Stimulated activated CD4-positive, alpha-beta T cell treated with anti-CD3 and anti-CD28 coated beads, Interleukin-4, amount 100 ng/mL, for 4 hours (primary cell): ENCODE data around the gene RAD51B.

ENCODE experiments used
- DNase-seq, 2 experiments: peaks; one replicate each; pipeline ENCODE4 v3.0.0-alpha.2; 2020

RAD51B gene

DNA sequence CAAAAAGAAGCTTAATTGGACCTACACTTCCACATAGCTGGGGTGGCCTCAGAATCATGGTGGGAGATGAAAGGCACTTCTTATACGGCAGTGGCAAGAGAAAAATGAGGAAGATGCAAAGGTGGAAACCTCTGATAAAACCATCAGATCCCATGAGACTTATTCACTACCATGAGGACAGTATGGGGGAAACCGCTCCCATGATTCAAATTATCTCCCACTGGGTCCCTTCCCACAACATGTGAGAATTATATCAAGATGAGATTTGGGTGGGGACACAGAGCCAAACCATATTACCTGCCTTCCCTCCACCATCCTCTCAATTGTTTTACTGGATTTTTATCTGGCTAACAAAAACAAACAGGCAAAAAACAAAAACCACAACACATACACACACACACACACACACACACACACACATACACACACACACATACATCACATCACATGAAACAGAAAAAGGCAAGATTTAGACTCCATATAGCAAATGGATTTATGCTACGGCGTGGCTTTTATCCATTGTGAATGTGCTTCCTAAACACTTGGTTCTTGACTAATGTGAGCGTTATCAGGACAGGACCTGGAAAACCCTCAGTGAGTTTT, 906.6 kb downstream of the RAD51B start:
- DNase-seq = no peak

DNA sequence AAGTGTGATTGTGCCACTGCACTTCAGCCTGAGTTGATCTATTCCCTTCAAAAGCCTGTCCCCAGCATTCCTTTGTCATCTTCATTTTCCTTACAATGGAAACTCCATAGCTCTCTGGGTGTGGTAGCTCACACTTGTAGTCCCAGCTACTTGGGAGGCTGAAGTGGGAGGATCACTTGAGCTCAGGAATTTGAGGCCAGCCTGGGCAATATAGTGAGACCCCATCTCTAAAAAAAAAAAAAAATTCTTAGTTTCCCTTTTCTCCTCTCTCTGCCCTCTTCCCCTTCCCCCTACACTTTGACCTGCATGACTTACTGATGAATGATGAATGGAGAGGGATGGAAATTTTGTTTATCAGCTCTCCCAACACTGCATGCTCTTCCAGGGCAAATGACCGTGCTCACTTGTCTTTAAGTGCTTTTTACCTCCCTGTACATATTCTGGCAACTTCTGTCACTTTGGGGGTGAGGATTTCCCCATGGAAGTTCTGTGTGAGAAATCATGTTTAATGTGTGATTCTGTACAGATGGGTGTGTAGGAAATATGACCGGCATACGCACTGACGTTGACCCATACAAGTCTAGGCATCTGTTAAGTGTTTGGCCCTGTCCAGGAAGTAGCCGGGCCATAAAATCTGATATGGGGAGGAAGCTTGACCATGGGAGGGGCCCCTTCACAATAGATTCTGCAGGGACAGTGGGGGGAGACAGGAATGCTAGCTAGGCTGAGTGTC, 907.9 kb downstream of the RAD51B start:
- no peak for DNase-seq

DNA sequence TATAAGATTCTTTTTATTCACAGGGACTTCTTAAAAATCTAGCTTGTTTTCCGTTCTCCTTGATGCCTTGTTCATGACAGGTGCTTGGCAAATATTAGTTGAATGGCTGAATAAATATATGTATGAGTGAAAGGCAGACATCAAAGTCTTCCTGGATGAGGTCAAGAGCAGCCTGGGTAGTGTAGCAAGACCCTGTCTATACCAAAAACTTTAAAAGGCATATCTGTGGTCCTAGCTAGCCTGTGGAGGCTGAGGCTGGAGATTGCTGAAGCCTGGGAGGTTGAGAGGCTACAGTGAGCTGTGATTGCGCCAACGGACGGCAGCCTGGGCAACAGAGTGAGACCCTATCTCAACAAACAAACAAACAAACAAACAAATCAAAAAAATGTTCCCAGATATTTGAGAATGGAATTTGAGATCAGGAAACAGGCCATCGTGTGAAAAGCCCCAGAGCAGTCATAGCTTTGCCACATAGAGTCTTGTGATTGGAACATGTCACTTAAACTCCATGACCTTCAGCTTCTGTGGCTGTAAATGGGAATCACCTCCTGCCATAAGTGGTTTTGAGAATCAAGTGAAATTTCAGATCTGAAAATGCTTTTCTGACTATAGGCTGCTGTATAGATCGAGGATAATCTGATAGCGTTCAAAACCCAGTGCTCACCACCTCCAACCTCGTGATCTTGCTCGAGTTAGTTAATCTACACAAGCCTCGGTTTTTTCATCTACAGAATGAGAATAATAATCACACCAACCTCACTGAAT, 908.9 kb downstream of the RAD51B start:
- DNase-seq = no peak

DNA sequence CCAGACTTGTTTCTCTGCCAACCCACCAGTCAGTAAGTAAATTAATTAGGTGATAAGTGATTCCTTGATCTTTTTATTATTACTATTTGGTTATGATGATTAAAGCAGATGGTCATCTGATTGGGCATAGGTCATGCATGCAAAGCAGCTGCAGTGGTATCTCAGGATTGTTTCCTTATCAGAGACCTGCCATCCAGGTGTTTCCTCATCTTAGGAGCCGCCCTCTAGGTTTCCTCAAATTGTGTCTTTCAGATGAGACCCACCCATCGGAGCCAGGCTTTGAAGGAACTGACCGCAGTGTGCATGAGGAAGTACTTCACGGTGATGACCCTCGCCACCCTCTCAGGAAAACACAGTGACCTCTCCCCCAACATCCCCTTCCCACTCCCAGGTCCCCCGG, 910.0 kb downstream of the RAD51B start:
- DNase-seq = no peak

DNA sequence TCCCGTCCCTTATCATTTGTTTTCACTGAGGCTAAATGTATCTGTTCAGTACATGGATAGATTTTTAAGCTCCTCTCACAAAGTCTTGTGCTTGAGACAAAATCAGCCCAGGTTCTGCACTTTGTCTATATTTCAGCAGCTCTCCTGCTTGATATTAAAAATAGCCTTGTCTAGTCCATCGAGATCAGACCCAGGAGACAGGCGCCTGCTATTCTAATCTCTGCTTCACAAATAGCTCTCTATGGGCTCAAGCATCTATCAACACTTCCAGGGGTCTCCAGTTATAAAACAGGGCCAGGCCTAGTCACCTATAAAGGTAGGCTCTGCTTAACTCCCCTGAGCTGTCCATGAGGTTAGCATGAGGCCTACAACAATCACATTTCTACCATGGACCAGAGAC, 910.8 kb downstream of the RAD51B start:
- DNase-seq = no peak

DNA sequence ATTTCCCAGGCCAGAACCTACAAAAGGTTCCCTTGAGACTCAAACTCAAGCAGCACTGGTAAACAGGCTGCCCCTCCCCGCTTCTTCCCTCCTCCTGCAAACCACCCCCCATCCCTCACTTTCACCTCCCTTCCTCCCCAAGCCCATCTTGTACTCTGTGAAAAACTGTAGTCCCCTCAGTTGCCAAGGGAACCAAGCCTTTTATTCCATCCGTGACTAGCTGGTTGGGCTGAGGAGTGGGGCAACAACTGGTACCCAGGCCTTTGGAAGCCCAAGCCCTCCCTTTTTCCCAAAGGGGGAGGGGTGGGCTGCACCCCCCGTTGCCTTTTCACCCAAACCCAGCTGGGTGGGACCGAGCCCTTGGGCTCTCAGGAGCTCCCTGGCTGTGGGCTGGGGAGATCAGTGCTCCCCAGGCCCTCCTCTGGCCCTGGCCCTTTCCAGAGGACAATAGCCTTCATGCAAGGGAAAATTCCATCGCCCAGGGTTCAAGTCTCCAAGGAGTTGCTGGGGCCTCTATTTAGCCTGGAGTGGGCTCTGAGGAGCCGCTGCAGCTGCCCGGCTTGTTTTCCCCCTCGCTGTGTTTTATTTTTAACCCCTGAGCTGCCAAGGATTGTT, 911.3 kb downstream of the RAD51B start:
- no peak for DNase-seq

DNA sequence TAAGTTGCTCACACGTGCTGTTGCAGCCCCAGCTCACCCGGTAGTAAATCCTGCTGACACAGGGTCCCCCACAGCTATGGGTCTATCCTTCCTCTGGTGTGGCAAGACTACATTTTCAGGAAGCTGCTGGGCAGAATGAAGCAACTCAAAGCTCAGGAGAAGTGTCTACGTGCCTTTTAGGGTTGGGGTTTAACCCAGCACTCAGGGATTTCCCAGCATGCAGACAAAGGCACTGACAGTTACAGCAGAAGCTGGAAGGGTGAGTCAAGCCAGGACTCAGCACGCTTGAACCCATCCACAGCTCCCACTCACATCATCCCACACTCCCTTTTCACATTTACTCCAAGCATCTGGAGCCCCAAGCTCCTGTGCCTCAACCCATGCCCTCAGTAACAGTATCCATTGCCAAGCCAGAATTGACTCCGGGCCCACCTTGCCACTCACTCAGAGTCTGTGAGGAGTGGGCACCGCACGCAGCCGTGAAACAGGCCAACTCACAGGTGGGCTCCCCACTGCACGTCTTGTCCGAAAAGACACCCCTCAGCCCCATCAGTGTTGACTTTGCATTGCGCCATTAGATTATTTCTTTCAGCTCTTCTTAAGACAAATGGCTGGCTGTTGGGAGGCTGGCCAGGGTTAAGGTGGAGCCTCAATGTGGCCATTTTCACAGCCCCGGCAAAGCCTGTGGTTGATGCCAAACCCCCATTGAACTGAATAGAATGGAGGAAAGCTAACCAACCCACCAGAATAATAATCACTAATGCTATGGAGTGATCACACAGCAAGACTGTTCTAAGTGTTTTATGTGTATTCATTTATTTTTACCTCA, 913.7 kb downstream of the RAD51B start:
- DNase-seq = peak; percentile 9 to 16

DNA sequence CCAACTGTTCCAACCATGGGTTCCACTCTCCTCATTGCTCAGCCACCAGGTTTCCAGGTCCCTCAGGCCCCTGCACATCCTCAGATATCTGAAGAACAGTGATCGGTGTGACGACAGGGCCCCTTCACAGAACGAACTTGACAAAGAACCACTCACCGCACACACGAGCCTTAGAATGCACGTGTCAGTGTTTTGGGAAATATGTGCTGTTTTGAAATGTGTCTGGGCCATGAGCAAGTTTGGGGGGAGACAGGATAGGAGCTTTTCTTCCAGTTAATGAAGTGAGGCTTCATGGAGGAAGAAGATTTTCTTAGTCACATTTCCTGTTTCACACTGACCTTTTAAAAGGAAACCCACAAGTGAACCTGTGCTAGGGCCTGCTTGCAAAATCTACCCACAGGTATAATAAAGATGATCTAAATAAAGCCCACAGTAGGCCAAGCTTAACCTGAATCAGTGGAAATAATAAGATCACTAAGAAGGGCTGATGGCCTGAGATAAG, 914.7 kb downstream of the RAD51B start:
- peak; percentile 11 to 65 for DNase-seq

DNA sequence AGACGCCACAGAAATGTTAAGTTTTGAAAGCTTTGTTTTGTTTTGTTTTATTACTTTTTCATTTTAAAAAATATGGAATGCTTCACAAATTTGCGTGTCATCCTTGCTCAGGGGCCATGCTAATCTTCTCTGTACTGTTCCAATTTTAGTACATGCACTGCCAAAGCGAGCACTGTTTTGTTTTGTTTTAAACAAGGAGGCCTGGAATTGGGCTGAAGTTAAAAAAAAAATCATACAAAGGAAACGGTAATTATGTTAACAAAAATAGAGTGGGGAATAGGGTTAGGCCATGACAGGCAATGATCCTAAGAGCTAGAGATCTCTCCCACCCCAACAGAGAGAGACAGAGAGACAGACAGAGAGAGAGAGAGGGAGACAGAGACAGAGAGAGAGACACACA, 916.3 kb downstream of the RAD51B start:
- DNase-seq = no peak

DNA sequence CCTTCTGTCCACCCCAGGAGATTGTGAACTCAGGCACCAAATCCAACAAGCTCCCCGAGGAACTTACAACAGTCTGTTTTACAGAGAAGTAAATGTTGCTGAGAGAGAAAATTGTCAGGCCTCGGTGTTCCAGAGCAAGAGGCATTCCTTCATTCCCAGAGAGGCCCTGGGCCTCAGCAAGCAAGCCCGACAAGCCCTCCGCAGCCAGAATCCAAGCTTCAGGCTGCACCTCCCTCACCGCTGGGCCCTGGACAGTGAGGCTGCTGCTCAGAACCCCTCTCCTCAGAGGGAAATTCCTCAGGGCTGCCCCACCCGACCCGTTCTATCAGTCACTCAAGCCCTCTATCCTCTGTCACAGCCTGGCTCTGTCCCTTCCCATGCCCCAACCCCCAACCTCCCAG, 916.9 kb downstream of the RAD51B start:
- no peak for DNase-seq

DNA sequence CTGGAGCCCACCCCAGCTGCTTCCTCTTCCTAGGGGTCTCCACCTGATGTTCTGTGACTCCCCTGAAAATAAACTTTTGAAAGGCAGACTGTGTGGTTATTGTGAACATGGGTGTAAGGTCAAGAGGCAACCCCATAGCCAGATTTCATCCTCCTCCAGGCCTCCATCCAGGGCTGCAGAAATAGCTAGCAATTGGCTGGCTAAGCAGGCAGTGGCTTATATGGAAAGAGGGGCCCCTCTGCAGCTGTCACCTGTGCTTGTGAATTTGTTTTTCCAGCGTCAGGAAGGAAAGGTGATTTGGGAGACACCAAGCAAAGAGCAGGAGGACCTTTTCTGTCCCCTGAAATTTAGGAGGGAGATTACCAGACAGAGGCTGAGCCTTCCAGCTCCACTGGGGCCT, 917.5 kb downstream of the RAD51B start:
- DNase-seq = no peak

DNA sequence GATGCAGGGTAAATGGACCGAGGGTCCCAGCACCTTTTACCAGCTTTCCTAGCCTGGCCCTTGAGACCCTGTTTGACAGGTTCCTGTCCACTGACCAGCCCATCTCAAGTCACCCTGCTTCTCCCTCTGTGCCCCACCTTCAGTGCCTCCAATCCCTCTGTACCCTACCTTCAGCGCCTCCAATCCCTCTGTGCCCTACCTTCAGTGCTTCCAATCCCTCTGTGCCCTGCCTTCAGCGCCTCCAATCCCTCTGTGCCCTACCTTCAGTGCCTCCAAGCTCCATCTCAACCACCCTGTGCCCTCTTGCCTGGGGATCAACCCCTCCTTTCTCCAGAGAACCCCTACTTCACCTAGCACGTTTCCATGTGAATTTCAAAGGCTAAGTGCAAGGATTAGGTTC, 919.0 kb downstream of the RAD51B start:
- no peak for DNase-seq

DNA sequence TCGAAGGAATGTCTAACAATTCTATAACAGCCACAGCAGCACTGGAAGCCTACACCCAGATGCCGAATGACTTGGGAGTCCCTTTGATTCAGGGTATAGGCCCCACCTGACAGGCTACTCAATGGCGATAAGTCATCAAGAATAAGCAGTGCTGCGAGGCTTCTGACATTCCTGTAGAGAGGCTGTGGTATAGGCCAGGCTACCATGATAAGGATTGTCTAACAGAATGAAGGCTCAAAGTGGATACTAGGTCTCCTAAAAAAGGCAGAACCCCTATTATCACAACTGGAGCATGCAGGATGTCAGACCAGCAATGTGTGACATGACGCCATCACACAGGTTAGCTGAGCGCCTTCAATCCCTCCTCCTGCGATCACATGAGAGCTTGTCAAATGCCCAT, 920.1 kb downstream of the RAD51B start:
- no peak for DNase-seq

DNA sequence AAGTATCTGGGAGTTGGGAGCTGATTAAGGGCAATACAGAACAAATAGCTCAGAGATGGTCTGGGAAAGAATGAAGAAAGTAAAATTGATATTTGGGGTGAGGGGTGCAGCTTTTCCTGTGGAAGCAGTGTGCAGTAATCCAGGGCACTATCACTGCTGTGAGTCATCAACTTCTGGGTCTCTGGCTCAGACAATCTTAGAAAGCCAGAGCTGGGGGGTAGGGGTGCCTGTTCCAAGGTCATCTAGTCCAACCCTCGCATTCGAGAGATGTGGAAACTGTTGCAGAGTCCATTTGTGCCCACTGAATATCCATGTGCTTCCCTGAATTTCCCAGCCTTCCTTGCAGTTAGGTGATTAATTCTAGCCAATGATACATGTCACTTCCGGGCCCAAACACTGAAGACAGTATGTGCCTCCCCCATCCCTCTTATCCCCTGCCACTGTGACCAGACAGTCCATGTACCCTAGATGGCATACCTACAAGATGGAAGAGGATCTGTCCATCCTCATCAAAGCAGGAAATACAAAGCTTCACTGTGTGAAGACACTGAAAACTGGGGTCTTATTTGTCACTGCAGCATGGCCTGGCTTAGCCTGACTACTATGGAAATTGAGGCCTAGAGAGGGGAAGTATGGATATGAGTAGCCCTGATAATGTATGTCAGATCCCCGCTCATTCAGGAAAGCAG, 921.4 kb downstream of the RAD51B start:
- DNase-seq = no peak

DNA sequence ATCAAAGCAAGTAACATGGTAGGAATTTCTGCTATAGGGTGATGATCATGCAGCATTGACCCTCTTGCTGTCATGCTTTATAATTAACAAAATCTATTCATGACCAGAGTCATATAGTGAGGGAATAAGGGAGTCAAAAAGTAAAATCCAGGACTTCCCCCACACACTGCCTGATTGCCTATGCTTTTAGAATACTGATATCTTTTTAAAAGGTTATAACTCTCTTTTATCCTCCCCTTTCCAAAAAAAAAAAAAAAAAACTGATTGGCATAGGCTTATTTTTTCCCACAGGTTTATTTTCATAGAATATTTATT, 921.9 kb downstream of the RAD51B start:
- no peak for DNase-seq

DNA sequence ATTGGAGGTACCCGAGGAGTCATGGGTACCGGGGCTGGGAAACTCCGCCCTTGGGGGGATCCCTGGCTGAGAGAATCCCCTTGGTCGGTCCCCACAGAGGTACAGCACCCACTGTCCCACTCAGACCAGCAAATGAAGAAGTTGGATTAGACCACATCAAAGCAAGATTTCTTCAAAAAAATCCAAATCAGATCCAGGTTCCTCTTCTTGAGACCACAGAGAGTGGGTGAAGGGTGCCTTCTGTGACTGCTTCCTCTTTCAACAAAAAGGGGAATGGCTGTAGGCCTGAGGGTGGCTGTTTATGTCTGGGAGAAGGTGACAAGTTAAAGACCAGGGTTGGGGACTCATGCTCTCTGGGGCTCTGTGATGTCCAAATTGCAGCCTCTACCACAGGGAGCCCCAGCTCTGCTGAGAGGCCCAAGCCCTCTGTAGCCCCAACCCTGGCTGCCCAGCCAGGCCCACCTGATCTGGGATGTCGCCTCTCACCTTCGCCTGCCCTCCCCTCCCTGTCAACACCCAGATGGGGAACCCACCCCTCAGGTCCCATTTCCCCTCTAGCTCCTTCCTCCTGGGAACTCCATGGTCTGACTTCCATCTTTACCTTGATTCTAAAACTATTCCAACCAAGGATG, 922.4 kb downstream of the RAD51B start:
- DNase-seq = no peak

DNA sequence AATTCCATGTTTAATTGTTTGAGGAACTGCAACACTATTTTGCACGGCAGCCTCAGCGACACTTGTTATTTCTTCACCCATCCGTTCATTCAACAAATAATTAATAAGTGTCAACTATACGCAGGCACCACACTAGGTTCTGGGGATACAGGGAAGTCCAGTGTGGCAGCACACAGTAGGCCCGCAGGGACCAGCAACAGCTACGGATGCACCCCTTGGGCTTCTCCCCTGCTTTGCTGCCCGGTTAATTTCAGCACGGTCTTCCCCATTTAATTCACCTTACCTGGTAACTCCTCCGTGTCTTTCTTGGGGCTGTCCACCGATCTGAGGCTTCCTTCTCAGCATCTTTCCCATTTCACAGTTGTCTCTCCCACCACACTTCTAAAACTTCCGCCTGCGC, 925.0 kb downstream of the RAD51B start:
- no peak for DNase-seq

DNA sequence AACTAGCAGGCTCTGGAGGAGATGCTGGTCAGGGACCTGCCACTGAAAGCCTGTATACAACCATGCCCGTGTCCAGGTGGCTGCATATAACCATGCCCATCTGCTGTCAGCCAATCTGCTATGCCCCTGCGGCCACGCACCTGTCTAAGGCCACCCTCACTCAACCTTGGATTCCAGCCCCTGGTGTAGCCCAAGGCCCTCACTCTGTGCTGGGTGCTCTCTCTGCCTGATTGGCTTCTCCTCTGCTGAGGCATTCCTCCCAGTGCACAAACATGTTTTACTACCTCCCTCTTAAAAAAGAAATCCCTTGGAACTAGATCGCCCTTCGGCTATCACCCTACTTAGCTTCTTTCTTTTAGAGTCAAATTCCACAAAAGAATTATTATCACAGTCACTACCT, 927.8 kb downstream of the RAD51B start:
- no peak for DNase-seq

DNA sequence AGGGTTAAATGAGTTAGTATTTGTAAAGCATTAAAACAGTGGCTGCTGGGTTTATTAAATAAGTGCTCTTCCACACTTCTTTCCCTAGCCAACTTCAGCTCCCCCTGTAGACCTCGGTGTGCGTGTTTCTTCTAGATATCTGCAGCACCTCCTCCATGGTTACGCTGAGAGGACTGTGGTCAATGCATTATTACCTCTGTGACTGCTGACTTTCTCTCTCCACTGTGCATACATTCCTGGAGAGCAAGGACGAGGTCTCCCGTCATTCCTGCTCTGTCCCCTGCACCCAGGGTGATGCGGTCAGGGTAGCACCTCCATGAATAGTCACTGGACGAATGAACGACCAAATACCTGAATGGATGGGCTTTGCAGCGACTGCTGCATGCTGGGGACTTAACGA, 928.7 kb downstream of the RAD51B start:
- DNase-seq = no peak

DNA sequence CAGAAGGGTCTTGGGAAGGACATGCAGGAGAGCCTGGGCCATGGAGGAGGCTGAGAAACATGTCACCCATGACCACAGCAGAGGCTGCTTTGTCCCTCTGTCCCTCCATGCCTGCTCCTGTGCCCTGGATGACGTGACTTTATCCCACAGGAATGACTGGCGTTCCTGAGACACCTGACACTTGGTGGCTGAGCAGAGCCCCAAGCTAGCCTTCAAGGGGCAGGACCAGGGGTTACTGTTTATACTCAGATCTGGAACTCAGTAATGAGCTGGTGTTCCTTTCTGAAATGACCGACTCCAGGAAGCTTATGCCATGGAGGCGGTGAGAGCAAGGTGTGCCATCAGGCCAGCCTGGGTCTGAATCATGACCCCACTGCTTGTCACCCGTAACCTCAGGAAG, 929.1 kb downstream of the RAD51B start:
- no peak for DNase-seq
